Epidermal melanocyte (primary cell): ENCODE measurements around the gene BRAF.
A peak's percentile ranks its signal among the peaks of the same experiment; 100 is the strongest.
"Not testable (repeated sequence)": the region's sequence is repeated elsewhere in the genome, so short reads cannot be mapped to it uniquely, and the experiment has no call there.

Source experiments
- DNase-seq: peaks from one replicate; pipeline ENCODE4 v3.0.0; 2011; ENCODE audit warnings: low spot score; ENCODE audit not compliant: insufficient read length

BRAF gene

GRCh38 chr7:140881507-140882228, 43.1 kb downstream of the BRAF start:
- no peak for DNase-seq

GRCh38 chr7:140877249-140877524, 47.5 kb downstream of the BRAF start:
- no peak for DNase-seq

GRCh38 chr7:140876519-140877248, 48.0 kb downstream of the BRAF start:
- DNase-seq = no peak

- no peak for DNase-seq
These were observed 51.3 kb downstream of the BRAF start for GRCh38 chr7:140873434-140873833.

- no peak for DNase-seq
These were observed 54.7 kb downstream of the BRAF start for GRCh38 chr7:140870003-140870402.

GRCh38 chr7:140869430-140869829, 55.3 kb downstream of the BRAF start:
- DNase-seq = no peak

- DNase-seq = no peak
These were observed 57.0 kb downstream of the BRAF start for GRCh38 chr7:140867467-140868462.

- no peak for DNase-seq
These were observed 57.8 kb downstream of the BRAF start for GRCh38 chr7:140866926-140867325.

- DNase-seq = no peak
These were observed 60.0 kb downstream of the BRAF start for GRCh38 chr7:140864732-140865131.

GRCh38 chr7:140863867-140864266, 60.9 kb downstream of the BRAF start:
- no peak for DNase-seq

GRCh38 chr7:140863184-140863583, 61.5 kb downstream of the BRAF start:
- DNase-seq = no peak

GRCh38 chr7:140857048-140857447, 67.7 kb downstream of the BRAF start:
- no peak for DNase-seq

- no peak for DNase-seq
These were observed 83.5 kb downstream of the BRAF start for GRCh38 chr7:140841166-140841715.

GRCh38 chr7:140831724-140832123, 93.0 kb downstream of the BRAF start:
- DNase-seq = no peak

GRCh38 chr7:140829720-140830119, 95.0 kb downstream of the BRAF start:
- DNase-seq = no peak

- DNase-seq = no peak
These were observed 96.0 kb downstream of the BRAF start for GRCh38 chr7:140828741-140829140.

GRCh38 chr7:140817383-140817782, 107.3 kb downstream of the BRAF start:
- DNase-seq = not testable (repeated sequence)

GRCh38 chr7:140810830-140811556, 113.7 kb downstream of the BRAF start:
- DNase-seq = peak; percentile 48

GRCh38 chr7:140810385-140810784, 114.3 kb downstream of the BRAF start:
- DNase-seq = no peak

- no peak for DNase-seq
These were observed 145.8 kb downstream of the BRAF start for GRCh38 chr7:140778975-140779374.

- DNase-seq = no peak
These were observed 146.2 kb downstream of the BRAF start for GRCh38 chr7:140778568-140778967.
